GM12891 (cell line): Measurements from ENCODE around the gene AUNIP.

ENCODE experiments used
- DNase-seq: peaks from one replicate; pipeline ENCODE4 v3.0.0; 2011; ENCODE audit warnings: low spot score; ENCODE audit not compliant: insufficient read length
- FAIRE-seq: peaks from 2 replicates; lab custom pipeline; 2011; peaks lifted over from hg19 to GRCh38; lab: Jason Lieb, UNC
- PAX5 ChIP-seq: IDR thresholded peaks from 2 replicates; pipeline ENCODE4 v1.6.1; 2011; ENCODE audit warnings: low read length, moderate library complexity, mild to moderate bottlenecking; ENCODE audit not compliant: insufficient read depth, severe bottlenecking
- POLR2A ChIP-seq: IDR thresholded peaks from 2 replicates; pipeline ENCODE4 v1.6.1; 2011; ENCODE audit warnings: low read depth, low read length, control low read depth
- POLR2AphosphoS5 ChIP-seq: IDR thresholded peaks from 2 replicates; pipeline ENCODE4 v1.6.1; 2011; ENCODE audit warnings: low read depth, low read length, control low read depth
- POU2F2 ChIP-seq: IDR thresholded peaks from 2 replicates; pipeline ENCODE4 v1.6.1; 2011; ENCODE audit warnings: low read depth, mild to moderate bottlenecking, control low read depth, low read length, moderate library complexity
- SPI1 ChIP-seq: IDR thresholded peaks from 2 replicates; pipeline ENCODE4 v1.6.1; 2011; ENCODE audit warnings: low read depth, low read length, control low read depth
- TAF1 ChIP-seq: IDR thresholded peaks from 2 replicates; pipeline ENCODE4 v1.6.1; 2011; ENCODE audit warnings: low read depth, low read length, control low read depth

Gene AUNIP

GRCh38 chr1:25874209-25874608 lies 15.0 kb upstream of the AUNIP start:
- DNase-seq (no peak), FAIRE-seq (no peak)
- TF ChIP-seq SPI1 = no peak
- no peak for TF ChIP-seq POU2F2
- TF ChIP-seq PAX5 = no peak
- TF ChIP-seq TAF1 = no peak
- no peak for TF ChIP-seq POLR2AphosphoS5
- no peak for TF ChIP-seq POLR2A

GRCh38 chr1:25873120-25873519 lies 13.9 kb upstream of the AUNIP start:
- DNase-seq = no peak
- TF ChIP-seq SPI1 (no peak), PAX5 (no peak), POLR2A (no peak), POLR2AphosphoS5 (no peak), TAF1 (no peak), POU2F2 (no peak)
- FAIRE-seq = no peak

- DNase-seq = no peak
- FAIRE-seq = peak; percentile 50
- TF ChIP-seq PAX5 (no peak), SPI1 (peak; percentile 99)
Observed at GRCh38 chr1:25872713-25873112, 13.5 kb upstream of the AUNIP start.

GRCh38 chr1:25871704-25872494 lies 12.6 kb upstream of the AUNIP start:
- TF ChIP-seq TAF1 (no peak), POU2F2 (no peak), SPI1 (no peak), POLR2AphosphoS5 (no peak), POLR2A (no peak), PAX5 (no peak)
- DNase-seq (no peak), FAIRE-seq (no peak)

- no peak for DNase-seq
- no peak for TF ChIP-seq POLR2A
- no peak for TF ChIP-seq TAF1
- no peak for TF ChIP-seq POU2F2
- TF ChIP-seq PAX5 = no peak
- no peak for TF ChIP-seq POLR2AphosphoS5
- TF ChIP-seq SPI1 = no peak
Observed at GRCh38 chr1:25871086-25871703, 11.9 kb upstream of the AUNIP start.

GRCh38 chr1:25870614-25871013 lies 11.4 kb upstream of the AUNIP start:
- DNase-seq (no peak), FAIRE-seq (no peak)
- TF ChIP-seq POLR2AphosphoS5 (no peak), SPI1 (no peak), POLR2A (no peak), PAX5 (no peak), POU2F2 (no peak), TAF1 (no peak)

More at GRCh38 chr1:25871086-25871703, 11.9 kb upstream of the AUNIP start:
- FAIRE-seq = peak; percentile 16

GRCh38 chr1:25869909-25870606 lies 10.8 kb upstream of the AUNIP start:
- no peak for TF ChIP-seq TAF1
- FAIRE-seq (no peak), DNase-seq (no peak)

- TF ChIP-seq POLR2AphosphoS5 (no peak), POLR2A (no peak), PAX5 (no peak), TAF1 (no peak), SPI1 (no peak), POU2F2 (no peak)
- DNase-seq (no peak), FAIRE-seq (no peak)
Observed at GRCh38 chr1:25867210-25867991, 8.1 kb upstream of the AUNIP start.

GRCh38 chr1:25866288-25866687 lies 7.0 kb upstream of the AUNIP start:
- TF ChIP-seq SPI1 (no peak), POU2F2 (no peak), PAX5 (no peak), TAF1 (no peak), POLR2AphosphoS5 (no peak), POLR2A (no peak)
- FAIRE-seq = no peak

More at GRCh38 chr1:25866288-25866687, 7.0 kb upstream of the AUNIP start:
- DNase-seq = no peak
